ENCODE results near the gene KIF5A.

KIF5A gene

GRCh38 chr12:57521525-57522010 lies 28.3 kb upstream of the KIF5A start:
- in situ Hi-C loops (cut with HindIII; ENCODE audit: low sequenced_read_pairs) = no loop called here
- no peak for DNase-seq (ENCODE audit: low read depth)
- peak; percentile 20 for TF ChIP-seq CTCF (IDR thresholded peaks at IDR 0.05; ENCODE audit: low read depth, low read length, missing control alignments)
- H3K4me3 ChIP-seq (ENCODE audit: low read depth, low read length) = peak overlapping the region; percentile 81

GRCh38 chr12:57522011-57522886 lies 27.6 kb upstream of the KIF5A start, which contains the start of gene MBD6:
TSS of gene MBD6 (plus strand) at chr12:57522824. CDS start at chr12:57524304, 1,480 bp downstream.
- DNase-seq (ENCODE audit: low read depth) = peak; percentile 55
- no peak for TF ChIP-seq CTCF (IDR thresholded peaks at IDR 0.05; ENCODE audit: low read depth, low read length, missing control alignments)
- H3K4me3 ChIP-seq (ENCODE audit: low read depth, low read length) = peak within 1 kb of the TSS; percentile 81
- in situ Hi-C loops (cut with HindIII; ENCODE audit: low sequenced_read_pairs) = no loop called here

- DNase-seq (ENCODE audit: low read depth) = no peak
- peak overlapping the region; percentile 81 for H3K4me3 ChIP-seq (ENCODE audit: low read depth, low read length)
- in situ Hi-C loops (cut with HindIII; ENCODE audit: low sequenced_read_pairs) = no loop called here
- TF ChIP-seq CTCF (IDR thresholded peaks at IDR 0.05; ENCODE audit: low read depth, low read length, missing control alignments) = no peak
Observed at GRCh38 chr12:57522887-57523705, 26.7 kb upstream of the KIF5A start.

- peak overlapping the region; percentile 81 for H3K4me3 ChIP-seq (ENCODE audit: low read depth, low read length)
- in situ Hi-C loops (cut with HindIII; ENCODE audit: low sequenced_read_pairs) = no loop called here
- no peak for DNase-seq (ENCODE audit: low read depth)
- TF ChIP-seq CTCF (IDR thresholded peaks at IDR 0.05; ENCODE audit: low read depth, low read length, missing control alignments) = no peak
Observed at GRCh38 chr12:57523706-57524614, 25.9 kb upstream of the KIF5A start.

- no peak for DNase-seq (ENCODE audit: low read depth)
- in situ Hi-C loops (cut with HindIII; ENCODE audit: low sequenced_read_pairs) = no loop called here
- no peak for TF ChIP-seq CTCF (IDR thresholded peaks at IDR 0.05; ENCODE audit: low read depth, low read length, missing control alignments)
- H3K4me3 ChIP-seq (ENCODE audit: low read depth, low read length) = no peak overlapping the region
Observed at GRCh38 chr12:57524814-57525614, 24.8 kb upstream of the KIF5A start.
